Measurements from ENCODE around the gene CFAP70.
"Not testable (repeated sequence)": the region's sequence is repeated elsewhere in the genome, so short reads cannot be mapped to it uniquely, and the experiment has no call there.

- not testable (repeated sequence) for TF ChIP-seq POLR2A, EP300, POLR2AphosphoS5 (IDR thresholded peaks at IDR 0.05)
- TF ChIP-seq, protein P1, sequence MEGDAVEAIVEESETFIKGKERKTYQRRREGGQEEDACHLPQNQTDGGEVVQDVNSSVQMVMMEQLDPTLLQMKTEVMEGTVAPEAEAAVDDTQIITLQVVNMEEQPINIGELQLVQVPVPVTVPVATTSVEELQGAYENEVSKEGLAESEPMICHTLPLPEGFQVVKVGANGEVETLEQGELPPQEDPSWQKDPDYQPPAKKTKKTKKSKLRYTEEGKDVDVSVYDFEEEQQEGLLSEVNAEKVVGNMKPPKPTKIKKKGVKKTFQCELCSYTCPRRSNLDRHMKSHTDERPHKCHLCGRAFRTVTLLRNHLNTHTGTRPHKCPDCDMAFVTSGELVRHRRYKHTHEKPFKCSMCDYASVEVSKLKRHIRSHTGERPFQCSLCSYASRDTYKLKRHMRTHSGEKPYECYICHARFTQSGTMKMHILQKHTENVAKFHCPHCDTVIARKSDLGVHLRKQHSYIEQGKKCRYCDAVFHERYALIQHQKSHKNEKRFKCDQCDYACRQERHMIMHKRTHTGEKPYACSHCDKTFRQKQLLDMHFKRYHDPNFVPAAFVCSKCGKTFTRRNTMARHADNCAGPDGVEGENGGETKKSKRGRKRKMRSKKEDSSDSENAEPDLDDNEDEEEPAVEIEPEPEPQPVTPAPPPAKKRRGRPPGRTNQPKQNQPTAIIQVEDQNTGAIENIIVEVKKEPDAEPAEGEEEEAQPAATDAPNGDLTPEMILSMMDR (IDR thresholded peaks at IDR 0.05): not testable (repeated sequence)
Observed at GRCh38 chr10:73258612-73259011, 100.1 kb downstream of the CFAP70 start.

Measured in gastroesophageal sphincter (tissue), 3 donors.